ENCODE data around the gene TMEM62.
"Not testable (repeated sequence)": the region's sequence is repeated elsewhere in the genome, so short reads cannot be mapped to it uniquely, and the experiment has no call there.

DNA sequence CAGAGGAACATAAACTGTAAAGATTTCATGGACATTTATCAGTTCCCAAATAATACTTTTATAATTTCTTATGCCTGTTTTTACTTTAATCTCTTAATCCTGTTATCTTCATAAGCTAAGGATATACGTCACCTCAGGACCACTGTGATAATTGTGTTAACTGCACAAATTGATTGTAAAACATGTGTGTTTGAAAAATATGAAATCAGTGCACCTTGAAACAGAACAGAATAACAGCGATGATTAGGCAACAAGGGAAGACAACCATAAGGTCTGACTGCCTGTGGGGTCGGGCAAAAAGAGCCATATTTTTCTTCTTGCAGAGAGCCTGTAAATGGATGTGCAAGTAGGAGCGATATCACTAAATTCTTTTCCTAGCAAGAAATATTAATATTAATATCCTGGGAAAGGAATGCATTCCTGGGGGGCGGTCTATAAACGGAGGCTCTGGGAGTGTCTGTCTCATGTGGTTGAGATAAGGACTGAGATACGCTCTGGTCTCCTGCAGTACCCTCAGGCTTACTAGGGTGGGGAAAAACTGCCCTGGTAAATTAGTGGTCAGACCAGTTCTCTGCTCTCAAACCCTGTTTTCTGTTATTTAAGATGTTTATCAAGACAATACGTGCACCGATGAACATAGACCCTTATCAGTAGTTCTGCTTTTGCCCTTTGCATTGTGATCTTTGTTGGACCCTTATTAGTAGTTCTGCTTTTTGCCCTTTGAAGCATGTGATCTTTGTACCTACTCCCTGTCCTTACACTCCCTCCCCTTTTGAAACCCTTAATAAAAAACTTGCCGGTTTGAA, 5.0 kb upstream of the TMEM62 start:
- TF ChIP-seq POLR2A (IDR thresholded peaks at IDR 0.05; ENCODE audit: low read length); FOSL2 (IDR thresholded peaks at IDR 0.05); FOSL2 (CRISPR knock-in tag; IDR thresholded peaks at IDR 0.05); MYC (IDR thresholded peaks at IDR 0.05; ENCODE audit: borderline replicate concordance, low read length); MAFK (IDR thresholded peaks at IDR 0.05; ENCODE audit: partially characterized antibody); JUNB (IDR thresholded peaks at IDR 0.05); CEBPB (IDR thresholded peaks at IDR 0.05): not testable (repeated sequence)
- TF ChIP-seq, protein P1, sequence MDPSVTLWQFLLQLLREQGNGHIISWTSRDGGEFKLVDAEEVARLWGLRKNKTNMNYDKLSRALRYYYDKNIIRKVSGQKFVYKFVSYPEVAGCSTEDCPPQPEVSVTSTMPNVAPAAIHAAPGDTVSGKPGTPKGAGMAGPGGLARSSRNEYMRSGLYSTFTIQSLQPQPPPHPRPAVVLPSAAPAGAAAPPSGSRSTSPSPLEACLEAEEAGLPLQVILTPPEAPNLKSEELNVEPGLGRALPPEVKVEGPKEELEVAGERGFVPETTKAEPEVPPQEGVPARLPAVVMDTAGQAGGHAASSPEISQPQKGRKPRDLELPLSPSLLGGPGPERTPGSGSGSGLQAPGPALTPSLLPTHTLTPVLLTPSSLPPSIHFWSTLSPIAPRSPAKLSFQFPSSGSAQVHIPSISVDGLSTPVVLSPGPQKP (IDR thresholded peaks at IDR 0.05; ENCODE audit: low read depth, low read length) = not testable (repeated sequence)
- TF ChIP-seq, protein P2, sequence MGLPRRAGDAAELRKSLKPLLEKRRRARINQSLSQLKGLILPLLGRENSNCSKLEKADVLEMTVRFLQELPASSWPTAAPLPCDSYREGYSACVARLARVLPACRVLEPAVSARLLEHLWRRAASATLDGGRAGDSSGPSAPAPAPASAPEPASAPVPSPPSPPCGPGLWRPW (IDR thresholded peaks at IDR 0.05) = not testable (repeated sequence)
- TF ChIP-seq, protein P3, sequence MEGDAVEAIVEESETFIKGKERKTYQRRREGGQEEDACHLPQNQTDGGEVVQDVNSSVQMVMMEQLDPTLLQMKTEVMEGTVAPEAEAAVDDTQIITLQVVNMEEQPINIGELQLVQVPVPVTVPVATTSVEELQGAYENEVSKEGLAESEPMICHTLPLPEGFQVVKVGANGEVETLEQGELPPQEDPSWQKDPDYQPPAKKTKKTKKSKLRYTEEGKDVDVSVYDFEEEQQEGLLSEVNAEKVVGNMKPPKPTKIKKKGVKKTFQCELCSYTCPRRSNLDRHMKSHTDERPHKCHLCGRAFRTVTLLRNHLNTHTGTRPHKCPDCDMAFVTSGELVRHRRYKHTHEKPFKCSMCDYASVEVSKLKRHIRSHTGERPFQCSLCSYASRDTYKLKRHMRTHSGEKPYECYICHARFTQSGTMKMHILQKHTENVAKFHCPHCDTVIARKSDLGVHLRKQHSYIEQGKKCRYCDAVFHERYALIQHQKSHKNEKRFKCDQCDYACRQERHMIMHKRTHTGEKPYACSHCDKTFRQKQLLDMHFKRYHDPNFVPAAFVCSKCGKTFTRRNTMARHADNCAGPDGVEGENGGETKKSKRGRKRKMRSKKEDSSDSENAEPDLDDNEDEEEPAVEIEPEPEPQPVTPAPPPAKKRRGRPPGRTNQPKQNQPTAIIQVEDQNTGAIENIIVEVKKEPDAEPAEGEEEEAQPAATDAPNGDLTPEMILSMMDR (IDR thresholded peaks at IDR 0.05) = not testable (repeated sequence)
